Spinal cord (tissue), 10 donors: ENCODE results near the gene CTIF. TPM values are rescaled to one million over a fixed set of nuclear protein-coding genes. Genes with fewer than 3 reads are reported as not detected.
A peak's percentile ranks its signal among the peaks of the same experiment; 100 is the strongest.

Experiments used
- DNase-seq, 6 donors: peaks; one replicate each; pipeline versions ENCODE4 v3.0.0 to v3.0.0-alpha.2; 2013 to 2015; ENCODE audit warnings: low spot score in 6 of 6, low read depth in 4 of 6
- H3K27ac ChIP-seq: one replicate; pipeline ENCODE4 v1.5.1; 2013; ENCODE audit warnings: low read depth, low read length, control low read depth
- H3K27me3 ChIP-seq: one replicate; pipeline ENCODE4 v1.6.1; 2013; ENCODE audit warnings: low read length; ENCODE audit not compliant: control insufficient read depth, insufficient read depth
- H3K36me3 ChIP-seq: one replicate; pipeline ENCODE4 v1.6.1; 2013; ENCODE audit warnings: low read length; ENCODE audit not compliant: control insufficient read depth, insufficient read depth
- H3K4me1 ChIP-seq: one replicate; pipeline ENCODE4 v1.6.1; 2013; ENCODE audit warnings: low read length; ENCODE audit not compliant: control insufficient read depth, insufficient read depth
- H3K4me3 ChIP-seq: one replicate; pipeline ENCODE4 v1.5.1; 2013; ENCODE audit warnings: low read depth, low read length, control low read depth
- H3K9me3 ChIP-seq: one replicate; pipeline ENCODE4 v1.6.1; 2013; ENCODE audit warnings: low read length; ENCODE audit not compliant: control insufficient read depth, insufficient read depth
- WGBS: methylation state at CpG from one replicate; pipeline ENCODE4 v1.1.5; 2013; ENCODE audit warnings: missing lambda C conversion rate; ENCODE audit not compliant: insufficient coverage; 5-methylcytosine and 5-hydroxymethylcytosine counted together
- polyA plus RNA-seq, 2 donors: library from polyadenylated mRNA; unstranded; fragments of 120-200 nt; gene quantifications; one replicate each; pipeline ENCODE4 v1.2.1, GENCODE V29; 2013; ENCODE audit not compliant: insufficient read length in 2 of 2
- total RNA-seq, 2 donors: library from RNA; depleted of rRNA in 1 of 2; stranded (reverse); fragments of 120-200 nt in 1 of 2; fragments of >200 nt in 1 of 2; gene quantifications; one replicate each; pipeline versions ENCODE4 v1.2.3 to v1.2.4, GENCODE V29; 2013 to 2014
- donor health status: healthy.

CTIF gene
- total and polyA plus RNA-seq, 4 donors: 32.5 to 106 (median 72.6) TPM

GRCh38 chr18:48762836-48763718 is 224.2 kb downstream of the CTIF start:
- Histone ChIP-seq H3K27ac (no peak overlapping the region), H3K4me1 (no peaks in the 10 kb centered on the region), H3K4me3 (no peak overlapping the region), H3K27me3 (no peaks in the 10 kb centered on the region), H3K36me3 (peaks cover 56% of the 10 kb centered on the region), H3K9me3 (no peaks in the 10 kb centered on the region)
- DNase-seq: no peak
- 87% methylated on average over 19 of the region's 21 CpGs for WGBS

- no peaks in the 10 kb centered on the region for H3K27me3 ChIP-seq
- no peaks in the 10 kb centered on the region for H3K4me1 ChIP-seq
- no peak overlapping the region for H3K4me3 ChIP-seq
- H3K27ac ChIP-seq: no peak overlapping the region
- no peaks in the 10 kb centered on the region for H3K9me3 ChIP-seq
- WGBS: 95% methylated on average over 6 of the region's 6 CpGs
- peaks cover 49% of the 10 kb centered on the region for H3K36me3 ChIP-seq
- no peak for DNase-seq
Observed at GRCh38 chr18:48763719-48764100, 224.9 kb downstream of the CTIF start.

DNA sequence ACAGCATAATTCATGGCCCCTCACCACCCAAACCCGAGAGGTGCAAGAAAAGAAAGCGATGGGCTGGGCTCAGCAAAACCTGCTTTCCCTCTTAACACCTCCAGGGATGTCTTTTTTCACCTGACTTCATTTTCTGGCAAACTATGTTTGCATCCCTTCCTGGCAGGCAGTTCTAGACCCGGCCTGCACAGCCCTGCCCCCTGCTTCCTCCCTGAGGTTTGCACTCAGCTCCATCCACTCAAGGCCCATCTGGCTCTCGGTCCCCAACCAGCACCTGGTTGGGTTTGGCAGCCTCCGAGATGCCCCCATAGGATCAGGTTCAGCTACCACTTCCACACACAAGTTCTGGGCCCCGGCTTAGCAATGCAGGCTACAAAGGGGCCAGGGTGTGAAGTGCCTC is 226.2 kb downstream of the CTIF start:
- Histone ChIP-seq H3K36me3 (peaks cover 51% of the 10 kb centered on the region), H3K27me3 (no peaks in the 10 kb centered on the region), H3K9me3 (no peaks in the 10 kb centered on the region), H3K4me1 (peaks cover 7% of the 10 kb centered on the region), H3K27ac (no peak overlapping the region), H3K4me3 (no peak overlapping the region)
- 83% methylated on average over 6 of the region's 6 CpGs for WGBS
- DNase-seq: no peak

DNA sequence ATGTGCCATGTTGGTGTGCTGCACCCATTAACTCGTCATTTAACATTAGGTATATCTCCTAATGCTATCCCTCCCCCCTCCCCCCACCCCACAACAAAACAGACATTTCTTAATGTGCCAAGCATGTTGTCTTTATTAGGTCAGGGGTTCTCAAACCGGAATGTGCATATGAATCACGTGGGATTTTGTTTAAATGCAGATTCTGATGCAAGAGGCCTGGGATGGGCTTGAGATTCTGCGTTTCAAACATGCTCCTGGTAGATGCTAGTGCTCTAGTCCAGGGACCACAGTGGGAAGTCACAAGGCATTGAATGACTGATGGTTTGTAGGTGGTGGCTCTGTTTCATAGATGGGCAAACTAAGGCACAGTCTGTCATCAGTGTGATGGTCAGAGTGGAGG is 227.2 kb downstream of the CTIF start:
- H3K4me1 ChIP-seq: peaks cover 7% of the 10 kb centered on the region
- no peaks in the 10 kb centered on the region for H3K27me3 ChIP-seq
- DNase-seq: no peak
- no peak overlapping the region for H3K27ac ChIP-seq
- H3K36me3 ChIP-seq: peaks cover 58% of the 10 kb centered on the region
- 100% methylated on average over 3 of the region's 4 CpGs for WGBS
- no peaks in the 10 kb centered on the region for H3K9me3 ChIP-seq
- H3K4me3 ChIP-seq: no peak overlapping the region

- DNase-seq: no peak
- Histone ChIP-seq H3K4me1 (peaks cover 9% of the 10 kb centered on the region), H3K9me3 (no peaks in the 10 kb centered on the region), H3K27me3 (no peaks in the 10 kb centered on the region), H3K27ac (no peak overlapping the region), H3K4me3 (no peak overlapping the region), H3K36me3 (peaks cover 57% of the 10 kb centered on the region)
- WGBS: 97% methylated on average over 10 of the region's 10 CpGs
Observed at GRCh38 chr18:48766487-48766886, 227.7 kb downstream of the CTIF start.

DNA sequence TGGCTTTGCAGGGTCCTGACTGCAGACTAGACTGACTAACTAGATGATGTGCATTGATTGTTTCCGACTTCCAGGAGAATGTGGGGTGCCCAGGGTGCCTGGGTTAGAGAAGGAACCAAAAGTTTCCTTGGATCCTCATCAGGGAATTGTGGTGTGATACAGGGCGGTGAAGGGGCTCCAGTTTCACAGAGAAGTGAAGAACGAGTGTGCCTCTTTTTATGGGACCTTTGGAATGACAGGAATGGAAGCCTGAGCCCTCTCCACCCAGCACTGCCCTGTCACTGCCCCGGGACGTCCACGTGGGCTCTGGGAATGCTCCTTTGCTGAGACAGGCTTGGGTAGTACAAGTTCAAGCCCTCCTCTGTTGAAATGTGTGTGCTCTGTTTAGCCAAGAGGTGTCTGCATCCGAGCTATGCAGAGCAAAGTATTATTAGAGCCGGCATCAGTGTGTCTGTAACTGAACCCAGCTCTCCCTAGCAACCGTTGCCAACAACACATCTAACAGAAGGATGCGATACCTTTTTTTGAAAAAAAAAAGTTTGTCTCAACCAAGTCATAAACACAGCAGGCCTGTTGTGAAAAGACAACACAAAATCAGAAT is 228.4 kb downstream of the CTIF start:
- WGBS: 40% methylated on average over 6 of the region's 10 CpGs
- peaks cover 58% of the 10 kb centered on the region for H3K36me3 ChIP-seq

DNA sequence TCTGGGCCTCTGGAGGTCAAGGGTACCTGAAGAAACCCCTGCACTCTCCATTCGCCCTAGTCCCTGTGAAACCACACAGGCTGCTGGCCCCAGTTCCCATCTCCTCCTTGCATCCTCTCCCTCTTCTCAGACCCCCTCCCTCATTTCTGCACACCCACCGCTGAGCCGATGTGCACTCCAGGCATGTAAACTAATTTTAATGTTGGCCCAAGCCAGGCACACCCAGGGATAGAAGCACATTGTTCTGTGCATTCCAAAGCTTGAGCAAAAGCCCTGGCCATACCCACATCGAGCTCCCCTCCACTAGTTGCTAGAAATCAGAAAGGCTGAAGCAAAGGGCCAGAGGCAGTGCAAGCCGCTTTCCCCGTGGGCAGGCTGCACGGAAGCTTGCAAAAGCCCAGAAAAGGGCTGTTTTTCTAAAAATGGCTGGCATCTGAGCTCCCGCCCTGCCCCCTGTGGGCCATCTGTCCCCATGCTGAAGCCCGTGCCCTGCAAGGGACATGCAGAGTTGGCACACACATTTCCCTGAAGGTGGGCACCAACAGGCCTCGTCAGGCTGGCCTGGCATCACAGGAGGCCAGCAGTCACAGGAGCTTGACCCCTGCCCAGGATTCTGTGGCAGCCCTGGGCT is 230.3 kb downstream of the CTIF start:
- Histone ChIP-seq H3K4me3 (no peak overlapping the region), H3K9me3 (no peaks in the 10 kb centered on the region), H3K27ac (no peak overlapping the region), H3K4me1 (peaks cover 11% of the 10 kb centered on the region), H3K27me3 (no peaks in the 10 kb centered on the region), H3K36me3 (peaks cover 52% of the 10 kb centered on the region)
- 58% methylated on average over 10 of the region's 10 CpGs for WGBS
- no peak for DNase-seq

More for the DNA sequence above, 228.4 kb downstream of the CTIF start:
- no peaks in the 10 kb centered on the region for H3K9me3 ChIP-seq
- no peak overlapping the region for H3K27ac ChIP-seq
- H3K4me1 ChIP-seq: peaks cover 11% of the 10 kb centered on the region
- no peak overlapping the region for H3K4me3 ChIP-seq
- DNase-seq: peak in 2 of 6 donors; percentile 53 to 55
- no peaks in the 10 kb centered on the region for H3K27me3 ChIP-seq

GRCh38 chr18:48770243-48770642 is 231.4 kb downstream of the CTIF start:
- no peak for DNase-seq
- Histone ChIP-seq H3K9me3 (no peaks in the 10 kb centered on the region), H3K4me1 (peaks cover 11% of the 10 kb centered on the region), H3K27me3 (no peaks in the 10 kb centered on the region), H3K36me3 (peaks cover 51% of the 10 kb centered on the region), H3K4me3 (no peak overlapping the region), H3K27ac (no peak overlapping the region)
- WGBS: 90% methylated on average over 7 of the region's 8 CpGs

- Histone ChIP-seq H3K9me3 (no peaks in the 10 kb centered on the region), H3K4me3 (no peak overlapping the region), H3K27me3 (no peaks in the 10 kb centered on the region), H3K4me1 (peaks cover 20% of the 10 kb centered on the region), H3K27ac (no peak overlapping the region), H3K36me3 (peaks cover 62% of the 10 kb centered on the region)
- 62% methylated on average over 20 of the region's 22 CpGs for WGBS
- DNase-seq: no peak
Observed at GRCh38 chr18:48771641-48772375, 233.0 kb downstream of the CTIF start.
